Activated CD4-positive, alpha-beta T cell treated with anti-CD3 and anti-CD28 coated beads, Interleukin-10, Interleukin-2, amounts not matched to agents 100 ng/mL and 50 ng/mL, durations not matched to agents 16 hours and 8 hours (primary cell): Measurements from ENCODE around the gene ATP5F1D.
"Not testable (repeated sequence)": the region's sequence is repeated elsewhere in the genome, so short reads cannot be mapped to it uniquely, and the experiment has no call there.

ENCODE experiments used
- DNase-seq: peaks from one replicate; pipeline ENCODE4 v3.0.0-alpha.2; 2020

The ATP5F1D gene

DNA sequence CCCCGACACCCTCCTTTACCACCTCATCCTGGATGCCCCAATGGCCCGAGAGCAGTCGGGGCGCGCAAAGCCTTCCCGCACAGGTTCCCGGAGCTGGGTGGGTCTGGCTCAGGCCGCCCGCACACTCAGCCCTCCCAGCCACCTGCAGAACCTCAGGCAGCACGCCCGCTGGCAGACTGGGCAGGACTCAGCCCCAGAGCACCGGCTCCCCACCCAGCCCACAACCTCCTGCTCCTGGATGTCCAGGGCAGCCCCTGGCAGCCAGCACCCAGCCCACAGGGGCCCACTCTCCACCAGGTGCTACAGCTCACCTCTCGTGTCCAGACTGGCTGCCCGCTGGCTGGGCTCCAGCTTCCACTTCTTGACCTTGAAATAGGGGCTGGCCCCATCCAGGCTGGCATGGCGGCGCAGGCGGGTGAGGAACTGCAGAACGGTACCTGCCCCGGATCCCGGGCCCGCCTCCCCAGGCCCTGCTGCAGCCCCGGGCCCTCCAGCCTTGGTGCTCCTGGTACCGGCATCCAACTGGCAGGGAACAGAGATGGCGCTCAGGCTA, 8.4 kb upstream of the ATP5F1D start:
- DNase-seq = no peak

DNA sequence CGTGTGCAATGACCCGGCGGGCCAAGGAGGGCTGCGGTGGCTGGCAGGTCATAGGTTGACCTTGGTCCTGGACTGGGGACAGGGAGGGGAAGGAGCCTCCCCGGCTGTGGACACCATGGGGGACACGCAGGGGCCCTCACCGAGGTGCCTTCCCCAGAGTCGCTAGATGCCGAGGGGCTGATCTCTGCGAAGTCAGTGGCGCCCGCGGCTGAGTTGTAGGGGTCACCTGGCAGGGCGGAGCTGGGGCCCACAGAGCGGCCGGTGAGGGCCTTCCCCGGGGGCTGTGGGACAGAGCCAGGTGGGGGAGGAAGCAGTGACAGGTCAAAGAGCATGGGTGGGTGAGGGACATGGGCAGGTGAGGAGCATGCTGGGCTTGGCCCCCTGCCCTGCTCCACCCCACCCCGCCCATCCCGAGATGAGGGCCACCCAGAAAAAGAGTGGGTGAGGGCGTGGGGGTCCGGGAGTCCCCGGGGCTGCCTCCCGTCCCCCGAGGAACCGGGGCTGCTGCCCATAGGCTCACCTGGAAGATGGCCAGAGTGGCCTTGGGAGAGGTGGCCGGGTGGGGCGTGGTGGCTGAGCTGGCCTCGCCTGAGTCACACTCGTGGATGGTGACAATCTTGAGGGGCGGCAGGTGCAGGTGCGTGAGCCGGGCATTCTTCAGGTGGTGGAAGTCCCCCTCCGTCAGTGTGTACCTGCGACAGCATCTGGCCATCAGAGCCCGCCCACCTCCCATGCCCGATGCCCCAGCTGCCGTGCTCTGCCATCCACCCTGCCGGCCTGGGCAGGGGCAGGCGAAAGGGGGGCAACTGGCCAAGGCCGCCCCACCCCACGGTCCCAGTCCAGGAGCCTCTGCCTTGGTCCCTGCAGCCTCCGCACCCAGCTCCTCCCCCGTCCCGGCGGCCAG, 7.2 kb upstream of the ATP5F1D start:
- no peak for DNase-seq

DNA sequence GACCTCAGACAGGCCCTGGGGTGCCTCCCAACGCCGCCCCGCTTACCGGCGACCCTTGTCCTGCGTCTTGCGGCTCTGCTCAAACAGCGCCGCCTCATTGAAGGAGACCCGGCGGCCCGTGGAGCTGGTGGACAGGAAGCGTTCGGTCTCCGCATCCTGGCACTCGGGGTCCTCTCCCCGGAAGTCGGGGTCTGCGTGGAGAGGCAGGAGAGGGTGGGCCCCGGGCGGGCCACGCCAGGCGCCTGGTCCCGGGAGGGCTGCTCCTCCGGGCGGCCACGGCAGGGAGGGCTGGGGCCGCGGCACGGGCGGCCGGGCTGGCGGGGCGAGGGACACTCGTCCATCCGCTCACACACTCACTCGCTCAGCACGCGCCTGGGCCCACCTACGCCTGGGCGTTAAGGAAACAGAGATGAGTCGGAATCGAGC, 6.6 kb upstream of the ATP5F1D start:
- DNase-seq = no peak

DNA sequence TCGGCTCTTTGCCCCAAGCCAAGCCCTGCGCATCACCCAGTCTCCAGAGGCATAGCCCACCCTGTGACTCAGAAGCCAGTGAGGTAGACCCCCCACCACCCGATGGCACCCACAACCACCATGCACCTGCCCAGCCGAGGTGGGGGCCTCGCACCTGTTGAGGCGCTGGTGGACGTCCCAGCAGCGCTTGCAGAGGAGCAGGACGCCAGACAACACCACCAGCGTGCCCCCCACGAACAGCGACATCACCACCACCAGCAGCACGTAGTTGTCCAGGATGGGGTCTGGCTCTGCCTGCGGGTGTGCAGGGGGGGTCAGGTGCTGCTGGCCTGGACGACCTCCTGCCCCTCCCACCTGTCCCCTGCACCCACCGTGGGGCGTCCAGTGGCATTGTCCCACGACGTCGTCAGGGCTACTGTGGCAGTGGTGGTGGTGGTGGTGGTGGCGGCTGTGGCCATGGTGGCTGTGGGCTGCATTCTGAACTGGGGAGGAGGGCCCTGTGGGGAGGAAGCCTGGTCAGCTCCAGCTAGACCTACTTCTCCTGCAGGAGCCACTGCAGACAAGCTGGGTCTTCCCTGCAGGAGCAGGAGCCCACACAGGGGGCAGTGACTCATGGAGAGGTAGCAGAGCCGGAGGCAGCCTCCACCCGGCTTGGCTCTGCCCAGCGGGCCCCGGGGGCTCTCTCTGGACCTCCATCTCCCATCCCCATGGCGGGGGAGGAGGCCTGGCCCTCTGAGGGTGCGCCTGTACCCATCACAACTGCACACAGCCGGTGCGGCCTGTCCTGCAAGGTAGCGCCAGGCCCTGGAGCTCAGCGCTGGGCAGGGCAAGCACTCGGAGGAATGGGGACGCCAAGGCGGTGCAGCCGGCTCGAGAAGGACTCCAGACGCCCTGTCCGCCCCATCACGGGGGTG, 5.7 kb upstream of the ATP5F1D start:
- no peak for DNase-seq

DNA sequence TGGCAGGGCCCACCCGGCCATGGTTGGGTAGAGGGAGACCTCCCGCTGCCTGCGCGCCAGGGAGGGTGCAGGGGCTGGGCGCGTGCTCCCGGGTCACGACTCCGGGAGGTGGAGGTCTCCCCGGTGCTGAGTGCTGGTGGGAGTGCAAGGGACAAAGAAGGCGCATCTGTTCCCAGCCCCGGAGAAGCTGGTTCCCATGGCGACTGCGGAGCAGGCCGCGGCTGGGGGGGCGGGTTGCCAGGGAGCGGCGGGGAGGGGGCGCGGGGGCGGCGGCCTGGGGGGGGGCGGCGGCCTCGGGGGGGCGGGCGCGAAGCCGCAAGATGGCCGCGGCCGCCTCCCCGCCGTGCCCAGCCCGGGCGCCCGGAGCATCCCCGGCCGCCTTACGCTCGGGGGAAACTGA, 5.0 kb upstream of the ATP5F1D start:
- DNase-seq = no peak

DNA sequence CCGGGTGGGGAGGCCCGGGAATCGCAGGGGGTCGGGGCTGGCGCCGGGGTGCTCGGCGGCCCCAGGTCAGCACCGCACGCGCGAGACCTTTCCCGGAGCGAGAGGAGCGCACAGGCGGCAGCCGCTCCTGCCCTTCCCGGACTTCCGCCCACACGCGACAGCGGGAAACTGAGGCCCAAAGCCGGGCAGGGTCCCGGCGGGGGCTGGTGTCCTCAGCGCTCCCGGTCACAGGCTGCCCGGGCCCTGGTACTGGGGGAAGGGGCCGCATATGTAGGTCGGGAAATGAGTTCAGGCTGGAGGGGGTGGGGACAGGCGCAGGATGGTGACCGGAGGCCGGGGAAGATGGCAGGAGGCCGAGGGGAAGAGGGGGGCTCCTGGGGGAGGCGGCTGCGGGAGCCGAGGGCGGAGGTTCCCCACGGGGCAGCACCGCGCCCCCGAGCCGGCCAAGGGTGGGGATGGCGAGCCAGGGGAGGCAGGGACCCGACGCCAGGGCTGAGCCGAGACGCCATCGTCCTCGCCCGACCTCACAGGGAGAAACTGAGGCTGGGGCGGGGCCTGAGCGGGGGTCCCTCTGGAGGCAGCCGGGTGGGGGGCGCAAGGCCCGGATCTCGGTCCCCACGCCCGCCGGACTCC, 4.4 kb upstream of the ATP5F1D start:
- DNase-seq = no peak

DNA sequence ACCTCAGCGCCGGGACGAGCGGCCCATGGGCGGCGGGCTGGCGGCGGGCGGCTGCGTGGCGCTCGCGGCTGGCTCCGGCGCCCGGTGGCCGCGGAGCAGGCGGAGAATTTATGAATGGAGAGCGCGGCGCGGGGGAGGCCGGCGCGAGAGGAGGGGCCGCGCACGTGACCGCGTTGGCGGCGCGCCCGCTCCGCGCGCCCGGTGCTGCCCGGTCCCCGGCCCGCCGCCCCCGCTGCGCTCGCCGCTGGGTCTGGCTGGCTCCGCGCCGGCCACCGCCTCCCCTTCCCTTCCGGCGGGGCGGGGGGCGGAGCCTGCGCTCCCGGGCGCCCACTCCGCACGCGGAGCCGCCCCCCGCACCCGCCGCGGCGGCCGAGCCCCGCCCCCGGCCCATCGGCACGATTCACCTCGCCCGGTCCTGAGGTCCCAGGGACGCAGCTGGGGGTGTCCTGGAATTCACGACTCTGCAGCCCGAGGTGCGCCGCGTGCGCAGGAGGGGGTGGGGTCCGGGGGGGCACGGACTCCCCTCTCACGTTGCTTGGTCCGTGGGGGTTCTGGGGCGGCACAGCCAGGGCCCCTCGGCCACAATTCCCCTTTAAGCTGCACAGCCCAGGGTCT, 3.7 kb upstream of the ATP5F1D start, which contains the start of gene CBARP:
Gene CBARP (minus strand): TSS at position 252 of the 615 bp plus-strand sequence. CDS start 1,905 bp downstream, outside the sequence.
- no peak for DNase-seq

DNA sequence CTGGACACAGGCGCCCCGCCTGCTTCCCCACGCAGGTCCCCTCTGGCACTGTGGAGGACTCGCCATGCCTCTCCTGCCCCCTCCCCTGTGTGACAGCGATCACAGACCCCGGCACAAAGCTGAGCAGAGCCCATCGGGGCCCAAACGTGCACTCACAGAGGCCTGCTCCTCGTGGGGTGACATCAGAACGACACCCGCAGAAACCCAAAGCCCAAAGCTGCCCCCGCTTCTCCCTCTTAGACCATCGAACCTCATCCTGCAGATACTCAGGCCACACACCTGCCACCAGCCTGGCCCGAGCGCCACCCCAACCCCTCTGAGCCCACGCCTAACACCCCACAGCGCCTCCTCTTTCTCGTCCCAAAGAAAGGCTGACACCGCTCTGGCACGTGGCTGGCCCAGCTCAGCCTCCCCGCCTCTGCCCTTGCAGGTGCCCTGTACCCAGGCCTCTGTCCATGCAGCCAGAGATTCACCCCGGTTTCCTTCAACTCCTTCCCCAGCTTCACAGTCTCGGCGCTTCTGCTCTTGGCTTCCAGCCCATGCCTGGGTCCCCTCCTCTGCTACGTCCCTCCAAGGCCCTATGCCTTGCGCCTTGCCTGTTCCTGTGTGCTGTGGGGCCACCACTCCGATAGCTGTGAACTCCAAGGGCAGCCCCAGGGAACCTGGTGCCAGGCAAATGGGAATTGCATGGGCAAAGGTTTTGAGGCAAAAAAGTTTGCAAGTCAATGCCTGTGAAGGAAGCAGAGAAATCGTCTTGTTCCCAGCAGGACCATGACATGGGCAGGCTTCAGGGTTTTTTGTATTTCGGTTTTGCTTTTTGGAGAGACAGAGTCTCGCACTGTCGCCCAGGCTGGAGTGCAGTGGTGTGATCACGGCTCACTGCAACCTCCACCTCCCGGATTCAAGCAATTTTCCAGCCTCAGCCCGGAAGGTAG, 2.9 kb upstream of the ATP5F1D start:
- DNase-seq = no peak

DNA sequence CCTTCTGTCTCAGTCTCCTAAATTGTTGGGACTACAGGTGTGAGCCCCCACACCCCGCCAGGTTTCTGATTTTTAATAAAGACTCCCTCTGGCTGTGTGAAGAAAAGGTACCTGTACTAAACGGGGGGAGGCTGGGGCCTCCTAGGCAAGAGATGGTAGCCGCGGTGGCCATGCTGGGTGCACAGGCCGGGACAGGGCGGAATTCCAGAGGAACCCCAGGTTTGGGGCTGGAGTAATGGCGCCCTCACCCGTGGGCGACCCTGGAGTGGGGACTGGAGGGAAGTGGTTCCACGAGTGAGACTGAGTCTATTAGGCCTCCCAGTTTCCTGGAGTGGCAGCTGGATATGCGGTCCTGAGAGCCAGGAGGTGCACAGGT, 2.1 kb upstream of the ATP5F1D start:
- no peak for DNase-seq

DNA sequence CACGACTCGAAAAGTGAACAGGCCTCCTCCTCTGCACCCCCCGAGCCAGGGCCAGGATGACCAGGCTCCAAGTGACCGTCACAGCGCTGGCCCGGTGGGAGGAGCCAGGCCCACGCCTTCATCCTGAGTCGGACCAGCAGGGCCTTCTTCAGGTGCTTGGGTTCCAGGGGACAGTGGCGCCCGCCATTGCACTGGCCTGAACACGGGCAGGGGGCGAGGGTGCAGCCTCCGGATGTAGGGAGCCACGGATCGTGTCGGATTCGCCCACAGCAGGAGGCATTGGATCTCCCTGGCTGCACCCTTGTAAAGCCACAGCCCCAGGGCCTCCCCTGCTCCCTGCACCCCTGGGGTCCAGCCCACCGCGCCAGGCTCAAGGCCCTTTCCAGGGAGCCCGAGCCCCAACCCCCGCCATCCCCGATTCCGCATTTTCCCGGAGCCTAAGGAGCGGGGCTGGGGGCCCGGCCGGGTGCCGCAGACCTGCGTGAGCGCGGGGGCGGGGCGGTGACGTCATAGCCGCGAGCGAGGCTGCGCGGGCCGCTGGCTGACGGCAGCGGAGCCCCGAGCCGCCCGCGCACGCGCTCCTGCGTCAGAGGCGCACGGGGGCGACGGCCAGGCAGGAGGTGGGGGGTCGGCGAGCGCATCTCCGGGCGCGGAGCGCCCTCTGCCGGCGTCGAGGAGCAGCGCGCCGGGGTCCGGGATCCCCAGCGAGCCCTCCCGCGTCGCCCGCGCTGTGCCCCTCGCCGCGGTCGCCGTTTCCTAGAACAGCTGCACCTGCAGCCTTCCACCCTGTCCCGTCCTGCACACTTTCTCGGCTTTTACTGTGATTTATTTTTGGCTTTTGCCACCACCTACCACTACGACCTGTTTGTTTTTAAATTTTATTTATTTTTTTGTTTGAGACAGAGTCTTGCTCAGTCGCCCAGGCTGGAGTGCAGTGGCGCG, 1.5 kb upstream of the ATP5F1D start:
- peak; percentile 96 for DNase-seq

DNA sequence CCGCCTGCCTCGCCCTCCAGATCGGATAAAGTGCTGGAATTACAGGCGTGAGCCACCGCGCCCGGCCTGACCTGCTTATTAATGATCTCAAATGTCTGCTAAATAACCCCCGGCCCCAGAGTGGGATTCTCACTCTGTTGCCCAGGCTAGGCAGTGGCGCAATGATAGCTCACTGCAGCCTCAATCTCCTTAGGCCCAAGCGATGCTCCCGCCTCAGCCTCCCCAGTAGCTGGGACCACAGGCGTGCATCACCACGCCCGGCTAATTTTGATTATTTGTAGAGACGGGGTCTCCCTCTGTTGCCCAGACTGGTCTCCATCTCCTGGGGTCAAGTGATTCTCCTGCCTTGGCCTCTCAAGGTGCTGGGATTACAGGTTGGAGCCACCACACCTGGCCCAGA, 626 bp upstream of the ATP5F1D start:
- DNase-seq = no peak

DNA sequence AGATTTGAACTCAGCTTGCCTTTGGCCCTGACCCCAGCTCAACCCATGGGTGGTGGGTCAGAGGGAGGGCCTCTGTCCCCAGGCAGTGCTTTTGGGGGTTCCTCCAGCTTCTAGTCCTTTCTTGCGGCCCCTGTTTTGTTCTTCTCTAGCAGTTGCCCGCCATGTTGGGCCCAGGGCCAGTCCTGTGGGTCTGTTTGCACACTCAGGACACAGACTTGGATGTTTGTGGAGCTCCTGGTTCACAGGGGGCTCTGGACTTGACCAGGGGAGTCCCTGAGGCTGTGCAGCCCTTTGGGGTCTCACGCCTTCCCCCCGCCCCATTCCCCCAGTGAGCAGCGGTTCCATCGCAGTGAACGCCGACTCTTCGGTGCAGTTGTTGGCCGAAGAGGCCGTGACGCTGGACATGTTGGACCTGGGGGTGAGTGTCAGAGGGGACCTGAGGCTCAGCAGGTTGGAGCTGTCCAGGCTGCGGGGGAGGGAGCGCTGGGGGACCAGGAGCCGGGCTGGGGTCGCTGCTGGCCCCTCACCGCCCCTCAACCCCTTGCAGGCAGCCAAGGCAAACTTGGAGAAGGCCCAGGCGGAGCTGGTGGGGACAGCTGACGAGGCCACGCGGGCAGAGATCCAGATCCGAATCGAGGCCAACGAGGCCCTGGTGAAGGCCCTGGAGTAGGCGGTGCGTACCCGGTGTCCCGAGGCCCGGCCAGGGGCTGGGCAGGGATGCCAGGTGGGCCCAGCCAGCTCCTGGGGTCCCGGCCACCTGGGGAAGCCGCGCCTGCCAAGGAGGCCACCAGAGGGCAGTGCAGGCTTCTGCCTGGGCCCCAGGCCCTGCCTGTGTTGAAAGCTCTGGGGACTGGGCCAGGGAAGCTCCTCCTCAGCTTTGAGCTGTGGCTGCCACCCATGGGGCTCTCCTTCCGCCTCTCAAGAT, 2.5 kb downstream of the ATP5F1D start:
- DNase-seq = peak; percentile 87

DNA sequence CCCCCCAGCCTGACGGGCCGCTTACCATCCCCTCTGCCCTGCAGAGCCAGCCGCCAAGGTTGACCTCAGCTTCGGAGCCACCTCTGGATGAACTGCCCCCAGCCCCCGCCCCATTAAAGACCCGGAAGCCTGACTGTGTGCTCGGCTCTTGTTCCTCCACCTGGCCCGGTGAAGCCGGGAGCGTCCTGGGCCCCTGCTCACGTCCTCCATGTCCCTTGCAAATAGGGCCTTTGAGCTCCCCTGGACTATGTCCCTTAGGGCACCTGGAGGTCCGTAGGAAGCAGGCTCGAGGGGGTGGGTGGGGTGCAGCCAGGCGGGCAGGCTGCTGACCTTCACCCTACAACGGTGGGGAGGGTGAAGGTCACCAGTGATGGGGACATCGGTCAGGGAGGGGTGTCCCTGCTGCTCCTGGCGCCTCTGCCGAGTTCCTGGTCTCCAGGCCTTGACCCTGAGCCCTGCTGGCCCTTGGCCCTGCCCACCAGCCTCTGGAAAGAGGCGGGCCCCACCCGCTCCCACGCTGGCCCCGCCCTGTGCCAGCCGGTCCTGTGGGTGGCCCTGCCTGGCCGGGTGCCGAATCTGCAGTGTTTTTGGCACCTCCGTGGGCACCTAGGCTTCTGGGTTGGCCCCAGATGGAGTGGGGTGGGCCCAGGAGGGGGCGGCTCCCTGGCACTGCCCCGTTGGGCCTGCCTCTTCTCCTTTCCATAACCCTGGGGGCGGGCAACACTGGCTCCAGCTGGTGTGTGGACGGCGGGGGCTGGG, 3.3 kb downstream of the ATP5F1D start:
- peak; percentile 30 for DNase-seq

DNA sequence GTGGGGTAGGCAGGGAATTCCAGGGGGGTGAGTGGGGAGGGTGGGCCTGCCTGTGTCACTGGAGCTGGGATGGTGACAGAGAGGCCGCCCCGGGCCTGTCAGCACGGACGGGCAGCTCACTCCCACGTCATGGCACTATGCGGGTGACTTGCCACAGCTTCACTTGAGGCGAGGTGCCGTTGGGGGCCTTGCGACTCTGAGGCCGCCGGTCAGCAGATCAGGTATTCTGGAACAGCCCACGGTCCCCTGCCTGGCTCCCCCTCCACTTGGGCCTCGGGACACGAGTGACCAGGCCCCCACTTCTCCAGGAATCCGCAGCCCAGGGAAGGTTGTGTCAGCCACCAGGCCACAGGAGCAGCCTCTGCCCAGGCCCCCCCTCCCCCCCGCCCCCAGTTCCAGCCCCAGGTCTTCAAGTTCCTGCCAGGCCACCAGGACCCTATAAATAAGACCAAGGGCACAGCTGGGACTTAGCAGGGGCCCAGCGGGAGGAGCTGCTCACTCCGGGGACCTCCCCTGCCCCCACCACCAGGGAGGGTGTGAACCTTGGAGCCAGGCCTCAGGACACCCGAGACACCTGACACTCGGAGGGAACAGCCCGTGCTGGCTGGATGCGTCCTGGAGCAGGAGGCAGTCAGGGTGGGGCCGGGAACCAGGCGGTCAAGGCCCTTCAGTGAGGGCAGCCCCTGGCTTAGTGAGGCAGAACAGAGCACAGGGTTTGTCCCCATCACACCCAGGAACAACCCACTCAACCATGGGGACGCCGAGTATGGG, 4.1 kb downstream of the ATP5F1D start:
- DNase-seq = no peak

DNA sequence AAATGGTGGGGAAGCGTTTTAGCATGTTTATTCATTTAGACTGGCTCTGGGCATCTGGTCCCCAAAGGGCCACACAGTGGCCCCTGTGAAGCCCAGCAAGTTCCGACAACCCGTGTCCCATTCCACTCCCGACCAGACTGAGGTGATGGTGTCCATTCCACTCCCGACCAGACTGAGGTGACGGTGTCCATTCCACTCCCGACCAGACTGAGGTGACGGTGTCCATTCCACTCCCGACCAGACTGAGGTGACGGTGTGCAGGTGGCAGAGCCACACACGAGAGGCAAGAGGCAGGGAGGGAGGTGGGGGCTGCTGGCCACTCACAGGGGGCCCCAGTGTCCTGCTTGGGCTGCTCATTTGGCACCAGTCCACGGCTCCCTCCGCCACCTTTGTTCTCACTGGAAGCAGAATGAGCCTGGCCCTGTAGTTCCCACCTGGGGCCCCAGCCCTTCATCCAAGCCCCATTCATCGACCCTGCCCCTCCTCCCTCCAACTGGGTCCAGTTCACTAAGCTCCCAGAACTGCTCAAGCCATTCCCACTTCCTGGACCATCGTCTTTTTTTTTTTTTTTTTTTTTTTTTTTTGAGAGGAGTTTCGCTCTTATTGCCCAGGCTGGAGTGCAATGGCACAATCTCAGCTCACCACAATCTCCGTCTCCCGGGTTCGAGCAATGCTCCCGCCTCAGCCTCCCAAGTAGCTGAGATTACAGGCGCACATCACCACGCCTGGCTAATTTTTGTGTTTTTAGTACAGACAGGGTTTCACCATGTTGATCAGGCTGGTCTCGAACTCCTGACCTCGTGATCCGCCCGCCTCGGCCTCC, 4.9 kb downstream of the ATP5F1D start:
- not testable (repeated sequence) for DNase-seq

DNA sequence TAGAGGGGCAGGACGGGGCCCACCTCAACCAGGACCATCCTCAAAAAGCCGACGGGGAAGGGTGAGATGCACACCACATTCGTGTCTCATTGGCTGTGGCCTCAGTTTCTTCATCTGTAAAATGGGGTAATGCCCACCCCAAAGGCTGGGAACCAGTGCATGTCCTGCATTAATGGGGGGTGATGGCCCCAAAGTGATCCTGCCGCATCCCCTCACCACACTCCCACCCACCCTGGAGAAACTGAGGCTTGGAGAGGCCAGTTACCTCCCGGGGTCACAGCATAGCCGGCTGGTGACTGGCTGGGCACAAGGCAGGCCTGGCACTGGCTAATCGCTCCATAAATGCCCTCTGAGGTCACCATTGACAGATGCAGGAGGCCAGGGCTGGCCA, 6.2 kb downstream of the ATP5F1D start:
- no peak for DNase-seq
